ENCODE results near the gene CRY2.
"Not testable (repeated sequence)": the region's sequence is repeated elsewhere in the genome, so short reads cannot be mapped to it uniquely, and the experiment has no call there.

Gene CRY2

GRCh38 chr11:45827123-45827522, 20.2 kb upstream of the CRY2 start:
- ATAC-seq (no peak), DNase-seq (no peak)
- Mint-ChIP-seq H3K36me3 (ENCODE audit: low read depth) (no peaks in the 10 kb centered on the region), H3K9me3 (no peaks in the 10 kb centered on the region), H3K27ac (no peak overlapping the region), H3K4me1 (no peaks in the 10 kb centered on the region), H3K27me3 (peaks cover 13% of the 10 kb centered on the region), H3K4me3 (no peak overlapping the region)

GRCh38 chr11:45828996-45829395, 18.3 kb upstream of the CRY2 start:
- no peak overlapping the region for H3K4me3 Mint-ChIP-seq
- H3K4me1 Mint-ChIP-seq, result peaks cover 4% of the 10 kb centered on the region
- H3K27me3 Mint-ChIP-seq, result peaks cover 13% of the 10 kb centered on the region
- no peaks in the 10 kb centered on the region for H3K9me3 Mint-ChIP-seq
- H3K27ac Mint-ChIP-seq, result no peak overlapping the region
- DNase-seq, result no peak
- no peaks in the 10 kb centered on the region for H3K36me3 Mint-ChIP-seq (ENCODE audit: low read depth)
- ATAC-seq, result no peak

DNA sequence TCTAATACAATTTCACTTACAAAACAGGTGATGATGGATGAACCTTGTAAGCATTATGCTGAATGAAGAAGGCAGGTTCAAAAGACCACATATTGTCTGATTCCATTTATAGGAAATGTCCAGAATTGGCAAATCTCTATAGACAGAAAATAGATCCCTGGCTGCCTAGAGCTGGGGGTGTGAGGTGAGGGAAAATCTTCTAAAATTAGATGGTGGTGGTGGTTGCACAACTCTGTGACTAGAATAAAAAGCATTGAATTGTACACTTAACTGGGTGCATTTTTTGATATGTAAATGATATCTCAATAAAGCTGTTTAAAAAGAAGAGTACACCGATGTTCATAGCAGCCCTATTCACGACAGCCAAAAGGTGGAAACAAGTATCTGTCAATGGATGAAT, 16.7 kb upstream of the CRY2 start:
- no peak for DNase-seq
- H3K4me1 Mint-ChIP-seq, result peaks cover 11% of the 10 kb centered on the region
- no peak for ATAC-seq
- H3K4me3 Mint-ChIP-seq, result no peak overlapping the region
- no peaks in the 10 kb centered on the region for H3K36me3 Mint-ChIP-seq (ENCODE audit: low read depth)
- H3K9me3 Mint-ChIP-seq, result no peaks in the 10 kb centered on the region
- peaks cover 13% of the 10 kb centered on the region for H3K27me3 Mint-ChIP-seq
- no peak overlapping the region for H3K27ac Mint-ChIP-seq

GRCh38 chr11:45832811-45833441, 14.3 kb upstream of the CRY2 start:
- no peak overlapping the region for H3K27ac Mint-ChIP-seq
- no peaks in the 10 kb centered on the region for H3K9me3 Mint-ChIP-seq
- H3K4me1 Mint-ChIP-seq, result peaks cover 11% of the 10 kb centered on the region
- ATAC-seq (no peak), DNase-seq (no peak)
- no peak overlapping the region for H3K4me3 Mint-ChIP-seq
- H3K27me3 Mint-ChIP-seq, result peaks cover 2% of the 10 kb centered on the region
- no peaks in the 10 kb centered on the region for H3K36me3 Mint-ChIP-seq (ENCODE audit: low read depth)

- H3K27me3 Mint-ChIP-seq, result no peaks in the 10 kb centered on the region
- H3K4me3 Mint-ChIP-seq, result no peak overlapping the region
- no peak overlapping the region for H3K27ac Mint-ChIP-seq
- no peaks in the 10 kb centered on the region for H3K9me3 Mint-ChIP-seq
- ATAC-seq, result no peak
- H3K4me1 Mint-ChIP-seq, result peaks cover 11% of the 10 kb centered on the region
- no peak for DNase-seq
- no peaks in the 10 kb centered on the region for H3K36me3 Mint-ChIP-seq (ENCODE audit: low read depth)
Observed at GRCh38 chr11:45833761-45834160, 13.5 kb upstream of the CRY2 start.

DNA sequence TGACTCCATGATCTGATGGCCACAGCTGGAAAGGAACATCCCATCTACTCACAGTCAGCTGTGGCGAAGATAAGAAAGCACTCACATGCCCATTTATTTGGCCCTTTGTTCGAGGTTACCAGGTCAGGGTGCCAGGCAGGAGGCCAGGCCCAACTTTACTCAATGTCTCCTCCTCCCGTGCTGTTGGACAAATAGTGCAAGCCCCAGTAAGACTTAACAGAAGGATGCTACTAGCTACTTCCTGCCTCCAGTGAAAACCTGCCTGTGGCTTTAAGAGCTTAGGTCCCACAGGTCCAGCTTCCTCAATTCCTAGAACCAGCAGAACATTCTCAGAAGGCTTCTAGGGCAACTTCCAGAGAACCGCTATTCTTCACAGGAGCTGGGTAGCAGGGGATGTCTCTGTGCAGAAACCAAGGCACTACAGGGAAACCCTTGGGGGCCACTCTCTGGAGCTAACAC, 12.9 kb upstream of the CRY2 start:
- no peaks in the 10 kb centered on the region for H3K27me3 Mint-ChIP-seq
- ATAC-seq (peak; percentile 63), DNase-seq (no peak)
- no peak overlapping the region for H3K4me3 Mint-ChIP-seq
- H3K36me3 Mint-ChIP-seq (ENCODE audit: low read depth), result no peaks in the 10 kb centered on the region
- no peaks in the 10 kb centered on the region for H3K9me3 Mint-ChIP-seq
- H3K4me1 Mint-ChIP-seq, result peaks cover 11% of the 10 kb centered on the region
- no peak overlapping the region for H3K27ac Mint-ChIP-seq

DNA sequence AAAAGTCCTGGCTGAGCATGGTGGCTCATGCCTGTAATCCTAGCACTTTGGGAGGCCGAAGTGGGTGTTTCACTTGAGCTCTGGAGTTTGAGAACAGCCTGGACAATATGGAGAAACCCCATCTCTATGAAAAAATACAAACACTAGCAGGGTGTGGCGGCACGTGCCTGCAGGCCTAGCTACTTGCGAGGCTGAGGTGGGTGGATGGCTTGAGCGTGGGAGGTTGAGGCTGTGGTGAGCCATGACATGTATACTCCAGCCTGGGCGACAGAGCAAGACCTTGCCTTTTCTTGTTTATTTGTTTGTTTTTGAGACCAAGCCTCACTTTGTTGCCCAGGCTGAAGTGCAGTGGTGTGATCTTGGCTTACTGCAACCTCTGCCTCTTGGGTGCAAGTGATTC, 8.1 kb upstream of the CRY2 start:
- H3K9me3 Mint-ChIP-seq, result no peaks in the 10 kb centered on the region
- H3K27me3 Mint-ChIP-seq, result no peaks in the 10 kb centered on the region
- peaks cover 15% of the 10 kb centered on the region for H3K4me1 Mint-ChIP-seq
- H3K4me3 Mint-ChIP-seq, result no peak overlapping the region
- DNase-seq (no peak), ATAC-seq (no peak)
- no peak overlapping the region for H3K27ac Mint-ChIP-seq
- no peaks in the 10 kb centered on the region for H3K36me3 Mint-ChIP-seq (ENCODE audit: low read depth)

- H3K27ac Mint-ChIP-seq; H3K4me3 Mint-ChIP-seq; H3K36me3 Mint-ChIP-seq (ENCODE audit: low read depth); DNase-seq; H3K9me3 Mint-ChIP-seq; H3K27me3 Mint-ChIP-seq; ATAC-seq: not testable (repeated sequence)
- H3K4me1 Mint-ChIP-seq, result peaks cover 11% of the 10 kb centered on the region
Observed at GRCh38 chr11:45840251-45840650, 7.0 kb upstream of the CRY2 start.

DNA sequence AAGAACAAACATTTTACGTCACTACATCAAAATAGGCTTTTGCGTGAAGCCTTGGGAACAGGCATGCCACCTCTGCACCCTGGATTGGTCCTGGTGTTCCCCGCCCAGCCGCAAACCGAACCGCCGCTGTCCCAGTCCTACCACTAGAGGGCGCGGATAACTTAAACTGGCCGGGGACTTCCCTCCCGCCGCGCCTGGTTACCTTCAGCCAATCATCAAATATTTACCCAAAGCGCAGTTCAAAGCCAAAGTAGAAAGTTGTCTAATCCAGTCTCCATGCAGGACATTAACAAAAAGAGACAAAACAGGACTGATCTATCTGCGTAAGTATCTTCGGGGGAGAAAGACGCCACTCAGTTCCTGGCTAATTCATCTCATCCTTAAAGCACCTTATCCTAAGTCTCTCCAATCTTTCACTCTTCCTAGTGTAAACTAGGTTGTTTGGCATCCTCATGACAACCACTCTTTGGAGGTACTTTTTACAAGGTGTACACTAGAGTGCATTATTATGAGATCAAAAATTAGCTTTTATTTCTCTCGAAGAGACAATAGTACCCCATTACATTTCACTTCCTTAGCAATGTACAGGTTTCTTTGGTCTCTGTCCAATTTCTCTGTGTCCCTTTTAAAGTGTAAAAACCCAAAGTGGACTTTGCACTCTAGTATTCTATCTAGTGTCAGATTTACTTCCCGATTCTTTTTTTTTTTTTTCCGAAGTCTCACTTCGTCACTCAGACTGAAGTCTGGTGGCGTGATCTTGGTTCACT, 3.9 kb upstream of the CRY2 start:
- peak; percentile 89 for DNase-seq
- Mint-ChIP-seq H3K9me3 (no peaks in the 10 kb centered on the region), H3K4me1 (peaks cover 22% of the 10 kb centered on the region), H3K27me3 (no peaks in the 10 kb centered on the region), H3K27ac (no peak overlapping the region), H3K4me3 (peak overlapping the region; percentile 39), H3K36me3 (ENCODE audit: low read depth) (no peaks in the 10 kb centered on the region)
- ATAC-seq, result peak; percentile 34

DNA sequence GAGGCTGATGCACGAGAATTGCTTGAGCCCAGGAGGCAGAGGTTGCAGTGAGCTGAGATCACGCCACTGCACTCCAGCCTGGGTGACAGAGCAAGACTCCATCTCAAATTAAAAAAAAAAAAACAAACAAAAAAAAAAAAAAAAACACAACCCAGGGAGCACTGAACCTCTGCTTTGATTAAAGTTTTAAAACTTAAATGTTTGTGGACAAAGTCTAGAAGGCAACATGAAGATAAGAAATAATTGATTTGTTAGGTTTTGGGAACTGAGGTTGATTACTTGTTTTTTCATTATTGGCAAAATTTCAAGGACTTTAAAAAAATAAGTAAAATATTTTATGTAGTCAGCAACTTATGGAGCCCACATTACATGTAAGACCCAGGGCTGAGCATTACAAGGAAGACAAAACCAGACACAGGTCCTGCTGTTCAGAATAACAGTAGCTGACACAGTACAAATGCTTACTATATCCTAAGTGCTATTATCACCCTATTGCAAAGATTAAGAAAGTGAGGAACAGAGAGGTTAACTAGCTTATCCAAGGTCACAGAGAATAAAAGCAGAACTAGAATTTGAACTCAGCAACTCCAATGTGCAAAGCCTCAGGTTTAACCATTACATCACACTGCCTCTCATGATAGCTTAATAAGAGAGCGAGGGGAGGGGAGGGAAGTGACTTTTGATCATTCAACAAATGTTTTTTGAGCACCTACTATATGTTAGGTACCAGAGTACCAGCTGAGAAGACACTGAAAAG, 2.3 kb upstream of the CRY2 start:
- no peaks in the 10 kb centered on the region for H3K27me3 Mint-ChIP-seq
- no peaks in the 10 kb centered on the region for H3K36me3 Mint-ChIP-seq (ENCODE audit: low read depth)

GRCh38 chr11:45846174-45846675, 1.1 kb upstream of the CRY2 start:
- no peaks in the 10 kb centered on the region for H3K27me3 Mint-ChIP-seq
- H3K4me1 Mint-ChIP-seq, result peaks cover 42% of the 10 kb centered on the region

More for the DNA sequence above, 2.3 kb upstream of the CRY2 start:
- Mint-ChIP-seq H3K4me3 (no peak overlapping the region), H3K4me1 (peaks cover 35% of the 10 kb centered on the region), H3K9me3 (no peaks in the 10 kb centered on the region), H3K27ac (no peak overlapping the region)
- ATAC-seq (no peak), DNase-seq (no peak)

DNA sequence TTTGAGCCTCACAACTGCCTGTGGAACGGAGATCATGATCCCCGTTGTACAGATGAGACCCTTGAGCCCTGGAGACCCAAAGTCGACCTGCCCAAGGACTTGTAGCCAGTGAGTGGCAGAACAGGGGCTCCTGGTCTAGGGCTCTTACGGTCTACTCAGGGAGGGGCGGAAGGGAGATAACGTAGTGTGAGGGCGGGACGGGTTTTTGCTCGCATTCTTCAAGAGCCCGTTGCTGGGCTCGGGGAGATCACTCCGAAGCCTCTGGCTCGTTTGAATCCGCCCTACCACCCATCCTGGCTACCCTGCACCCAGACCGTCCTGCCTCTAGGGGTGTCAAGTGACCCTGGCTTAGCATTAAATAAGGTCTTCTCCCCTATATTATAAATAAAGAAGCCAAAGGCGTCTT, 639 bp downstream of the CRY2 start:
- H3K9me3 Mint-ChIP-seq, result no peaks in the 10 kb centered on the region
- DNase-seq (peak; percentile 43), ATAC-seq (peak; percentile 33)
- H3K27ac Mint-ChIP-seq, result peak overlapping the region; percentile 37
- H3K36me3 Mint-ChIP-seq (ENCODE audit: low read depth), result no peaks in the 10 kb centered on the region
- H3K4me1 Mint-ChIP-seq, result peaks cover 49% of the 10 kb centered on the region
- H3K27me3 Mint-ChIP-seq, result no peaks in the 10 kb centered on the region
- peak overlapping the region; percentile 82 for H3K4me3 Mint-ChIP-seq

More at GRCh38 chr11:45846174-45846675, 1.1 kb upstream of the CRY2 start:
- no peak for ATAC-seq
- Mint-ChIP-seq H3K36me3 (ENCODE audit: low read depth) (no peaks in the 10 kb centered on the region), H3K4me3 (peak overlapping the region; percentile 82), H3K27ac (no peak overlapping the region), H3K9me3 (no peaks in the 10 kb centered on the region)
- DNase-seq, result no peak

- Mint-ChIP-seq H3K27me3 (no peaks in the 10 kb centered on the region), H3K4me1 (peaks cover 41% of the 10 kb centered on the region), H3K36me3 (ENCODE audit: low read depth) (no peaks in the 10 kb centered on the region), H3K9me3 (no peaks in the 10 kb centered on the region), H3K4me3 (peak overlapping the region; percentile 82), H3K27ac (no peak overlapping the region)
- DNase-seq (no peak), ATAC-seq (no peak)
Observed at GRCh38 chr11:45848654-45849081, 1.4 kb downstream of the CRY2 start.

DNA sequence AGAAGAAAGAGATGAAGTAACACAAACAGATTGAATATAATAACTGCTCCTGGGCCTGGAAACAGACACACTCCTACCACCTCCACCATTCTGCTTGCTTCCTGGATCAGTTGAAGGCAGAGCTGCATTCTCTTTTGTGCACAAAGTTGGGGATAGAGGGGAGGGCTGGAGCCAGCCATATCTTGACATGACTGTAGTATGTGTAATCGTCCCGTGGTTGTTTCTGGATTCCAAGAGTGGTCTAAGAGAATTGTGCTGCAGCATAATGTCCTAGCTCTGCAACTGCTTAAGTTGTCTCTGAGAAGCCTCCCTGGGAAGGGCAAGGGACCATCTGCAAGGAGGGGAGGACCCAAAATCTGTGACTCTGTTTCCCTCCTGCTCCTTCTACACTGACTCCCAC, 3.2 kb downstream of the CRY2 start:
- Mint-ChIP-seq H3K27ac (no peak overlapping the region), H3K27me3 (no peaks in the 10 kb centered on the region), H3K36me3 (ENCODE audit: low read depth) (no peaks in the 10 kb centered on the region), H3K4me3 (no peak overlapping the region), H3K9me3 (no peaks in the 10 kb centered on the region), H3K4me1 (peaks cover 40% of the 10 kb centered on the region)
- ATAC-seq (no peak), DNase-seq (no peak)

Data from activated naive CD8-positive, alpha-beta T cell treated with anti-CD3 and anti-CD28 coated beads, Interleukin-2, amount 50 U/mL, for 24 hours (primary cell).